SK-N-MC (cell line): ENCODE measurements around the gene CABLES2.

Experiments
- EZH2 ChIP-seq: fragments of 200-600 bp; sonication (generic); IDR thresholded peaks from one replicate; pipeline ENCODE4 v1.6.1; 2017; ENCODE audit warnings: antibody characterized with exemption
- FOXP2 ChIP-seq: optimal IDR thresholded peaks from 2 replicates; pipeline ENCODE3; 2011; ENCODE audit warnings: mild to moderate bottlenecking, moderate library complexity; ENCODE audit not compliant: insufficient read depth; ENCODE audit errors: extremely low read length, control extremely low read depth

DNA sequence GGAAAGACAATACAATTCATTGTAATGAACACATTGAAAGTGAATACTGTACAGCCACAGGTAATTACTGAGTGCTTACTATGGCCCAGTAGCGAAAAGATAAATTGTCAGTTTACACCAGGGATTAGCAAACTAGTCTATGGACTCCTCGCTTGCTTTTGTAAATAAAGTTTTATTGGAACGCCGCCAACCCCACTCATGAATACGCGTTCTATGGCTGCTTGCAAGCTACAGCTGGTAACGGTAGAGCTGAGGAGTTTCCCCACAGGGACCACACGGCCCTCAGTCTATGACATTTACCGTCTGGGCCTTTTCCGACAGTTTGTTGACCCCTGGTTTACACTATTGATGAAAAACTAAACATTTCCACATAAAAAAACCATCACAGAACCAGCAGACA is 64.2 kb downstream of the CABLES2 start:
- no peak for TF ChIP-seq EZH2
- no peak for TF ChIP-seq FOXP2
